ENCODE data around the gene KIRREL3. TPM values are rescaled to one million over a fixed set of nuclear protein-coding genes. Genes with fewer than 3 reads are reported as not detected.

KIRREL3 gene
- total and polyA plus RNA-seq, 2 of the 4 experiments (the other 2 are of a cell fraction): 10.9 to 15.9 TPM

DNA sequence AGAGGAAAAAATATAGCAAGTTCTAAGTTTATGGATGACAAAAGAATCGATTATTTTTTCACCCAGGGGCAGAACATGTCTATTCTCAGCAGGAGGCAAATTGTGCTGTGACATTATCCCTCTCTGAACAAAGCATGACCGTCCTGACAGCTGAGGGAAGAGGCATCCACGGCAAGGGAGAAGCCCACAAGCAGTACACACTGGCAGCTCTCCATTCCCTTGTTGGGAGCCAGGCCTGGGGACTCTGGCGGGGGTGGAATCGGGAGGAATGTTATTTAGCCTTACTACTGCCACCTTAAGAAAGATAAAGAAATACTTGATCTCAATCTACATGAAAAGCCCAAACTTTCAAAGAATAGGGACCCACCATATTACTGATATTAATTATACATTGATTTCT lies 3.4 kb downstream of the KIRREL3 start (continued):
- TF ChIP-seq, protein P1, sequence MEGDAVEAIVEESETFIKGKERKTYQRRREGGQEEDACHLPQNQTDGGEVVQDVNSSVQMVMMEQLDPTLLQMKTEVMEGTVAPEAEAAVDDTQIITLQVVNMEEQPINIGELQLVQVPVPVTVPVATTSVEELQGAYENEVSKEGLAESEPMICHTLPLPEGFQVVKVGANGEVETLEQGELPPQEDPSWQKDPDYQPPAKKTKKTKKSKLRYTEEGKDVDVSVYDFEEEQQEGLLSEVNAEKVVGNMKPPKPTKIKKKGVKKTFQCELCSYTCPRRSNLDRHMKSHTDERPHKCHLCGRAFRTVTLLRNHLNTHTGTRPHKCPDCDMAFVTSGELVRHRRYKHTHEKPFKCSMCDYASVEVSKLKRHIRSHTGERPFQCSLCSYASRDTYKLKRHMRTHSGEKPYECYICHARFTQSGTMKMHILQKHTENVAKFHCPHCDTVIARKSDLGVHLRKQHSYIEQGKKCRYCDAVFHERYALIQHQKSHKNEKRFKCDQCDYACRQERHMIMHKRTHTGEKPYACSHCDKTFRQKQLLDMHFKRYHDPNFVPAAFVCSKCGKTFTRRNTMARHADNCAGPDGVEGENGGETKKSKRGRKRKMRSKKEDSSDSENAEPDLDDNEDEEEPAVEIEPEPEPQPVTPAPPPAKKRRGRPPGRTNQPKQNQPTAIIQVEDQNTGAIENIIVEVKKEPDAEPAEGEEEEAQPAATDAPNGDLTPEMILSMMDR (conservative IDR thresholded peaks at IDR 0.05; ENCODE audit: low read depth, low read length): no peak
- TF ChIP-seq CEBPB (IDR thresholded peaks at IDR 0.05; ENCODE audit: low read depth, low read length): no peak

DNA sequence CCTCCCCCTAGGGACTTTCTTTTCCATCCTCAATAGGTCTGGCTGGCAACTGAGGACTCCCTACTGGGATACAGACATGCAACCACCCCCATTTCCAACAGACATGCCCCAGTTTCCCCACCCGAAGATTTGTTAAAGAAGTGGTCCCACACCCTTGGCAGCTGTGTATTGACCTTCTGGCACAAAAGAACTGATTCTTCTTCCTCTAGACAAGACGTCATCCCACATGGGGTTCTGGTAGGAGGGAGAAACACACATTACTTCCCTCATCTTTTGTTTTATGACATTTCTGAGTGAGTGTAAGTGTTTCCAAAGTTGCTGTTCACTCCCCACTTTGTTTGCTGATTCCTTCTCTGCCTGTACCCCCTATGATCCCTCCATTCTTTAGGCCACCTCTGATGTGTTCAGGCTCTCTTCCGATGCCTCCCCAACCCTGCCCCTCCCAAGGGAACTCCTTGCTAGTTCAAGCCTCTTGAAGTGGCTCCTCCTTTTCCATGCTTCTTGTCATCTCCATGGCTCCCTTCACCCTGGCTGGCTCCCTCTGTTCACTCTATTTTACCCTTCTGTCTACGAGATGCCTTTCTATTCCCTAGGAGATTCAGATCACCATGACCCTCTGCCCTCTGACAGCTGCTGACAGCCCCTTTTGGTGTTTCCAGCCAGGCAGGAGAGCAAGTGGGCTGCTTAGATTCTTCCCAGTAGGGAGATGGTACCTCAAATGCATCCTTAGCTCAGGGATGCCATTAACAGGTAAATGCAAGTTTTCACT lies 4.3 kb downstream of the KIRREL3 start:
- H4K91ac ChIP-seq (ENCODE audit: insufficient read depth, low read depth, low read length): peak overlapping the region; percentile 85
- peak overlapping the region; percentile 60 for H3K23ac ChIP-seq (ENCODE audit: low read depth, low read length)
- H2AK5ac ChIP-seq (ENCODE audit: low read depth, low read length): peak overlapping the region; percentile 41
- H3K4me1 ChIP-seq (ENCODE audit: control insufficient read depth, insufficient read depth, low read length): peaks cover 27% of the 10 kb centered on the region
- peaks cover 23 to 71% of the 10 kb centered on the region in 2 experiments for H3K79me1 ChIP-seq (ENCODE audit: low read depth in 1 of 2, low read length in 2 of 2)
- H2AK9ac ChIP-seq (replicated peaks; ENCODE audit: low read depth, low read length, poor library complexity): no peak overlapping the region
- ChIA-PET POLR2A (ENCODE audit: unreplicated experiment) (no interaction called here), CTCF (no interaction called here)
- H2BK5ac ChIP-seq (ENCODE audit: low read depth, low read length, poor library complexity, severe bottlenecking): peak overlapping the region; percentile 43
- dilution Hi-C loops (cut with HindIII; ENCODE audit: low sequenced_read_pairs, unreplicated experiment): no loop called here
- H3K14ac ChIP-seq (replicated peaks; ENCODE audit: low read depth, low read length): peak overlapping the region; percentile 47
- H2BK15ac ChIP-seq (ENCODE audit: low read depth, low read length): peak overlapping the region; percentile 18; the same call in 2 of the 3 replicates
- no TSS peak for BruUV-seq (replicated peaks)
- no peak overlapping the region for H3K4me3 ChIP-seq (ENCODE audit: insufficient read depth, low read depth, low read length)
- H3K27ac ChIP-seq (ENCODE audit: insufficient read depth, low read length): no peak overlapping the region
- ATAC-seq (ENCODE audit: low read depth) (no peak), DNase-seq (no peak)
- no peak overlapping the region for H3K56ac ChIP-seq (ENCODE audit: extremely low read depth, insufficient read depth, low read length)
- peak overlapping the region; percentile 62 for H3K4ac ChIP-seq (ENCODE audit: low read depth, low read length)
- no peak overlapping the region for H3K4me2 ChIP-seq (ENCODE audit: low read depth, low read length)
- no peak overlapping the region for H2AFZ ChIP-seq (replicated peaks; ENCODE audit: low read length, poor library complexity)
- peak overlapping the region; percentile 86 for H2BK20ac ChIP-seq (ENCODE audit: low read depth, low read length)
- 92% methylated on average over 1 of the region's 4 CpGs; no CpG with 5 or more reads in 1 of the 2 experiments for WGBS, 2 experiments (ENCODE audit: extremely low coverage in 2 of 2, insufficient read length in 1 of 2)
- no peaks in the 10 kb centered on the region for H4K20me1 ChIP-seq (ENCODE audit: insufficient read depth, low read length)
- H3K36me3 ChIP-seq (ENCODE audit: control insufficient read depth, insufficient read depth, low read length): no peaks in the 10 kb centered on the region
- H3K9me1 ChIP-seq (ENCODE audit: insufficient read depth, low read length): peaks cover 30% of the 10 kb centered on the region
- intact Hi-C loops (cut with micrococcal nuclease): loop anchor here (10.0 kb wide), 1 partner anchor 201 kb away; no protein-coding TSS in a partner anchor
- in situ Hi-C loops (cut with MboI; ENCODE audit: low sequenced_read_pairs): loop anchor here (10.0 to 25.0 kb wide), 2 partner anchors 559 to 691 kb away; partner anchors contain the start of gene DCPS
- no peaks in the 10 kb centered on the region for H3K27me3 ChIP-seq (ENCODE audit: control insufficient read depth, insufficient read depth, low read length)
- no peak overlapping the region for H3K9ac ChIP-seq (ENCODE audit: low read depth, low read length)
- peak overlapping the region; percentile 48 to 53; a peak in 3 of 4 replicates for H4K8ac ChIP-seq (ENCODE audit: low read depth in 2 of 2, low read length in 2 of 2)
- H2BK120ac ChIP-seq (ENCODE audit: low read depth, low read length): peak overlapping the region; percentile 85
- no peaks in the 10 kb centered on the region for H3K9me3 ChIP-seq (ENCODE audit: control insufficient read depth, insufficient read depth, low read length)
- peak overlapping the region; percentile 35; the same call in 1 of the 2 replicates for H3K18ac ChIP-seq (ENCODE audit: low read depth, low read length)
- peak overlapping the region; percentile 15; the same call in 1 of the 2 replicates for H4K5ac ChIP-seq (ENCODE audit: low read depth, low read length)
- no peak for TF ChIP-seq FOS (IDR thresholded peaks at IDR 0.05; ENCODE audit: low read depth, low read length)
- TF ChIP-seq, protein P2, sequence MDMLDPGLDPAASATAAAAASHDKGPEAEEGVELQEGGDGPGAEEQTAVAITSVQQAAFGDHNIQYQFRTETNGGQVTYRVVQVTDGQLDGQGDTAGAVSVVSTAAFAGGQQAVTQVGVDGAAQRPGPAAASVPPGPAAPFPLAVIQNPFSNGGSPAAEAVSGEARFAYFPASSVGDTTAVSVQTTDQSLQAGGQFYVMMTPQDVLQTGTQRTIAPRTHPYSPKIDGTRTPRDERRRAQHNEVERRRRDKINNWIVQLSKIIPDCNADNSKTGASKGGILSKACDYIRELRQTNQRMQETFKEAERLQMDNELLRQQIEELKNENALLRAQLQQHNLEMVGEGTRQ (IDR thresholded peaks at IDR 0.05; ENCODE audit: low read depth, low read length): no peak
- TF ChIP-seq SMC3 (IDR thresholded peaks at IDR 0.05; ENCODE audit: low read depth, low read length): no peak
- TF ChIP-seq, protein P1 (conservative IDR thresholded peaks at IDR 0.05; ENCODE audit: low read depth, low read length): no peak
- TF ChIP-seq RCOR1 (IDR thresholded peaks at IDR 0.05; ENCODE audit: insufficient replicate concordance, low read length): no peak
- no peak for TF ChIP-seq BHLHE40 (IDR thresholded peaks at IDR 0.05; ENCODE audit: low read depth, low read length)
- TF ChIP-seq MAFK (IDR thresholded peaks at IDR 0.05; ENCODE audit: low read depth, low read length): no peak
- no peak for TF ChIP-seq POLR2A (IDR thresholded peaks at IDR 0.05; ENCODE audit: low read depth, low read length)

Data from IMR-90 (cell line).